ENCODE measurements around the gene OXNAD1. TPM values are rescaled to one million over a fixed set of nuclear protein-coding genes. Genes with fewer than 3 reads are reported as not detected.
A peak's percentile ranks its signal among the peaks of the same experiment; 100 is the strongest.

Gene OXNAD1
- total and polyA plus RNA-seq, 10 of the 15 experiments (the other 5 are each of a cell fraction or from before 2014, with no cell fraction given), result 5.6 to 27.8 (median 16.2) TPM

- TF ChIP-seq CUX1 (IDR thresholded peaks at IDR 0.05; ENCODE audit: insufficient replicate concordance, low read depth, low read length) (no peak), BCL3 (IDR thresholded peaks at IDR 0.05; ENCODE audit: borderline replicate concordance, insufficient read depth, low read depth, low read length, poor library complexity, severe bottlenecking) (peak; percentile 85), HDAC6 (IDR thresholded peaks at IDR 0.05; ENCODE audit: unreplicated experiment) (no peak), ATF2 (IDR thresholded peaks at IDR 0.05; ENCODE audit: low read length) (no peak)
Measured at GRCh38 chr3:16305111-16305541, 40.1 kb downstream of the OXNAD1 start (continued).
